Activated naive CD8-positive, alpha-beta T cell treated with anti-CD3 and anti-CD28 coated beads, Interleukin-2, amount 50 U/mL, for 16 hours (primary cell): Measurements from ENCODE around the gene CDC123.
"Not testable (repeated sequence)": the region's sequence is repeated elsewhere in the genome, so short reads cannot be mapped to it uniquely, and the experiment has no call there.

Source experiments
- DNase-seq: peaks from one replicate; pipeline ENCODE4 v3.0.0-alpha.2; 2020; ENCODE audit warnings: low read depth, low spot score

The CDC123 gene

DNA sequence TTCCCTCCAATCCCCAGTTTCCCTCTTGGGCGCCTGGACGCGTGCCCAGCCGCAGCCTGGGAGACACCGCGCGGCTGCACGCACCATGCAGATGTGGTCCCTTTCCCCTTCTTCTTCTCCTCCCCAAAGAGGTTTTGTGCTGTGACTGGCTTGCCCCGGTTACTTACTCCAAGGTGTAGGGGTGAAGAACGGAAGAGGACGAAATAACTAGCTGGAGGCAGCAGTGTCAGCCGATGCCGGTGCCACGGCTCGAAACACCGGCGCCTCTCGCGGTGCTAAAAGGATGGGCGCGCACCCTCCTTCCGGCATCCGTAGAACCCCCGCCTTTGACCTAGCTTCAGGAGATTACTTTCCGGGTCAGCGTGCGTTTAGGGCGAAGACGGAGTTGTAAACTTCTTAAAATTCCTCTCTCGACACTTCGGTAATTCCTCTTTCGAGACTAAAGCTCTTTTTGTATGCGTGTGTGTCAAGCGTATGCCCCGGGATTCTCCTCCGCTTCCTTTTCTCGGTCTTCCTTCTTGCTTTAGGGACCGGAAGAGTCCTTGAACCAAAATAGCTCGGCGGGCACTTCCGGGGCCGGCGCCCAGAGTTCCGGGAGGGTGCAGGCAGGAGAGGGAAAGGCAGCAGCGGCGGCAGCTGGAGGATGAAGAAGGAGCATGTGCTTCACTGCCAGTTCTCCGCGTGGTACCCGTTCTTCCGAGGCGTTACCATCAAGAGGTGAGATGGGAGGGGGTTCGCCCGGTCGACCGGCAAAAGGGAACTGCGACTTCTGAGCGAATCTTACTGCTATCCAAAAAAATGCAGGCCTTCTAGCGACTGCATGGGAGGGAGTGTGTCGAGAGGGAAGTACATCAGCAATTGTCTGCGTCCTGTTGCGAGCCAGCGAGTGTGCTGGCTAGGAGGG lies at the start of gene CDC123, which contains the start of gene NUDT5:
CDC123 (plus strand) TSS at position 586 of the 904 bp plus-strand sequence; CDS start at position 644, 58 bp downstream.
NUDT5 (minus strand) TSS at position 289 of the 904 bp plus-strand sequence. CDS start 9,600 bp downstream, outside the sequence.
- DNase-seq, result peak; percentile 59

- DNase-seq, result no peak
Measured at GRCh38 chr10:12150163-12150562, 45.8 kb upstream of the CDC123 start.

GRCh38 chr10:12154516-12154915 lies 41.5 kb upstream of the CDC123 start:
- no peak for DNase-seq

DNA sequence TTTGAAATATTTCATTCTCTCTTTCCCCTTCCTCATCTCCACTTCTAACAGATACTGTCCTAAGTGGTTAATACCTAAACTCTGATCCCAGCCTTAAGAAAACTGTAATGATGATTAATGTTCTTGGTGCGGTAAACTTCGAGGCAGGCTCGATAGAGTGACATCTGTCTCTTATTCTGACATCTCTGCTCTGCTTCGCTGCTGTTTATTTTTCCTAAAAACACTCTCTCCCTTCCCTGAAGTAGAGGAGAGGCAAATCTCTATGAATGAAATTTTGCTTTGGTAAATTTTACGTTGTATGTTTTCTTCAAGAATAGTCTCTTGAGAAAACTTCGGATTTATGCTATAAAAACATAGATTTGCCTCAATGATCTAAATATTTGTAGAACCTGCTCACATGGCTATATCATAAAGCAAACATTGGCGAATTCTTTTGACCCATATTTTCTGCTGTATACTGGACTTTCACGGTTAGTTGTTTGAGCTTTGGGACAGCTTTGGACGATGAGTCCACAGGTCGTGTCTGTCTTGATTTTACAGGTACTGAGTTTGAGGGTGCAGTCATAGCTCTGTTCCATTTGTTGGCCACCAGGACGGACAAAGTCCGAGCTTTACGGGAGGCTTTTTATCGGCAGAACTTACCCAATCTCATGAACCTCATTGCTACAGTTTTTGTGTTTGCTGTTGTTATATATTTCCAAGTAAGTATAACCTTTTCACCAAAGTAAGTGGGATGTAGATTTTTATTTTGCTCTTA lies 39.4 kb upstream of the CDC123 start:
- no peak for DNase-seq

- DNase-seq, result no peak
Measured at GRCh38 chr10:12158111-12158510, 37.9 kb upstream of the CDC123 start.

DNA sequence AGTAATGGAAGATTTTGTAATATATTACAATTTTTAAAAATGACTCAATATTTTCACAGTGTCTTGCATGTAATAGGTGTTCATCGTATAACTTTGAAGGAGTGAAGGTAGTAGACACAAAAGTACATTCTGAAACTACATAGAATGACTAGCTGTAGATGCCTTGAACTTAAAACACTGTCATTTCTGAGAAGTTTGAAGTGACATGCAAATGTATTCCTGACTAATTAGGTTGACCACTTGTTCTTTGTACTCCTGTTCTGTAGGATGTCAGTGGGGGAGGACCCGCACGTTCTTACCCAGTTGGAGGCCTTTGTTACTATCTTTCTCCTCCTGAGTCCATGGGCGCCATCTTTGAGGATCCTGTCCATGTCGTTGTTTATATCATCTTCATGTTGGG lies 35.3 kb upstream of the CDC123 start:
- DNase-seq, result no peak

DNA sequence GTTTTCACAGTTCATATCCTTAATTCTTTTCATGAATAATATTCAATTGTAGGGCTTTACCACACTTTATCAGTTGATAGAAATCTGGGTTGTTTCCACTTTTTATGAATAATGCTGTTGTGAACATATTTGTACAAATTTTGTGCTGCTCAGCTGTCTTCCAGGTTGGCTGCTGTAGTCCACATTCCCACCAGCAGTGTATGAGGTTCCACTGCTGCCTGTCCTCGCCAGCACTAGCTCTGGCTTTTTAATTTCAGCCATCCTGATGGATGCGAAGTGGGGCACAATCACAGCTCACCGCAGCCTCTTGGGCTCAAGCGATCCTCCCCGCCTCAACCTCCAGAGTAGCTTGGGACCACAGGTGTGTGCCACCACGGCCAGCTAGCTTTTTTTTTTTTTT lies 33.1 kb upstream of the CDC123 start:
- no peak for DNase-seq

DNA sequence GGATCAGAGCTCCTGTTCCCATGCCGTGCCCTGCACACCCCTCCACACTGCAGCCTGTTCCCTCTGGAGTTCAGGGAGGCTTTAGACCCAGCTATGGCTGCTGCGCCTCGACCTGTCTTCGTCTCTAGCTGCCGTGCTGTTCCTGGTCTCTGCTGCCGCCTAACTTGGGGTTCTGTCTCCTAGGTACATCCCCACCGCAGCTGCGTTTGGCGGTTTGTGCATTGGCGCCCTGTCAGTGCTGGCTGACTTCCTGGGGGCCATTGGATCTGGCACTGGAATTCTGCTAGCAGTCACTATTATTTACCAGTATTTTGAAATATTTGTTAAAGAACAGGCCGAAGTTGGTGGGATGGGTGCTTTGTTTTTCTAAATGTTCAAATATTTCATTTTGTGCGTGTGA lies 31.9 kb upstream of the CDC123 start:
- no peak for DNase-seq

DNA sequence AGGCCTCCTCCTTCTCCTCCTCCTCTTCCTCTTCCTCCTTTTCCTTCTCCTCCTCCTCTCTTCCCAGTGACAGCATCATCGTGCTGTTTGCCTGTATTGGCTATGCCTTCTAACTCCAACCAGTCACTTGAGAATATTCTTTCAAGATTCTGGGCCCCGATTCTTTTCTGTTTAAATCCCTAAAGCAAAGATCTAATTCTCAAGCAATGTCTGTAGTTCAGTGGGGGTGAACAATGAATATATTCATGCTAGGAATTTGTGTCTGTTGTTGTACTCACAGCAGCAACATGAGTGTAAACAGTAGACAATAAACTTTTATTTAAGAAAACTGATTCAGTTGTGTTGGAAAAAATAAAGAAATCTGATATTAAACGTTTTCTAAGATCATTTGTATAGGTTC lies 31.0 kb upstream of the CDC123 start:
- DNase-seq, result no peak

DNA sequence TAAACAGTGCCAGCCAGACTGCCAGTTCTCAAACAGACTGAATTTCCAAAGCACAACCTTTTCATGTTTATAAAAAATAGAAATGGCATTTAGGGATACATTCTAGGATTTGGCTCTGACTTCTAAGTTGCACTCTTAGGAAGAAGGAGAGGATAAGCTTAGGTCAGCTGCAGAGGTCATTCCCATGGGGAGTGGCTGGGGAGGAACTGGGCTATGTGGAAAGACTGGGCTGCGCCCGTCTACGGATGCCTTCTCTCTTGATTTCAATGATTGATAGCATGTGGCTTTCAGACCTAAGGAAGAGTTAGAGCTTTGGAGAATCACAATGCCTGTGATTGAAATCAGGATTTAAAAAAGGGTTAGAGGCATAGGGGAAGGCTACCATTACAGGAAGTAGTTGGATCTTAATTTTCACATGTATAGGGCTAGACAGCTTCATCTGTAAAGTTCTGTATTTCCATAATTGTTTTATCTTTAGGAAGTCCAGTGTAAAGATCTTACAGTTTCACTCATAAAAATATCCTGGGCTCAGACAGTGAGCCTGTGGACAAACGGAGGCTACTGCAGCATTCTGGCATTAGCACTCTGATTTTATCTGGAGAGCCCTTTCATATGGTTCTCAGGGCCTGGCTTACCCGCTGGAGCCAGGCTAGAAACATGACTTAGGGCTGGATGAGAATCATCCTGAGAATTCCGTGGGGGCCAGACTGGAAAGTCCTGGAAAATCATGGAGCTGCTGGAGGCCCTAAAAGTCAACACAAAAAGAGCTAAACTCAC lies 29.8 kb upstream of the CDC123 start:
- DNase-seq, result no peak

DNA sequence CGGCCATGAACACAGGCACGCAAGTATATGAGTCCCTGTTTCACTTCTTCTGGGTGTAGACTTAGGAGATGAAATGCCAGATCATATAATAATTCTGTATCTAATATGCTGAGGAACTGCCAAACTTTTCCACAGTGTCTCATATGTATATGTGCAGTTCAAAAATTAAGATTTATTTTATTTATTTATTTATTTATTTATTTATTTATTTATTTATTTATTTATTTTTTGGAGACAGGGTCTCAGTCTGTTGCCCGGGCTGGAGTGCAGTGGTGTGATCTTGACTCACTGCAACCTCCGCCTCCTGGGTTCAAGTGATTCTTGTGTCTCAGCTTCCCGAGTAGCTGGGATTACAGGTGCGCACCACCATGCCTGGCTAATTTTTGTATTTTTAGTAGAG lies 24.5 kb upstream of the CDC123 start:
- not testable (repeated sequence) for DNase-seq

DNA sequence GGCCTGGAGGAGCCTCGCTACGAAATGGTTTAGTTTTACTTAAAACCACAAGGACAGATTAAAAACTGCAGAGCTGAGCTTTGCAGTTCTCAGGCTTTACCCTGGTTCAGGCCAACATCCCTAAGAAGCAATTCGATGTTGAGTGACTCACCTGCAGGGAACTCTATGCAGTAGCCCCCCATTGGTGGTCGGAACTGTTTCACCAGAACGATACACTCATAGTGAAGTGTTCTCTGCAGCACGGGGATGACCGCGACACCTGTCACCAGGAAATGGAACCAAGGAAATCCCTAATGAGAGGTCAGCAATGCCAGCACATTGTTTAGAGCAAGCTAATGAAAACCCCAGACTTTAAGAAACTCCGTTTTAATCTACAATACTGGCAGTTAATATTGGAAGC lies 18.3 kb upstream of the CDC123 start:
- DNase-seq, result no peak

DNA sequence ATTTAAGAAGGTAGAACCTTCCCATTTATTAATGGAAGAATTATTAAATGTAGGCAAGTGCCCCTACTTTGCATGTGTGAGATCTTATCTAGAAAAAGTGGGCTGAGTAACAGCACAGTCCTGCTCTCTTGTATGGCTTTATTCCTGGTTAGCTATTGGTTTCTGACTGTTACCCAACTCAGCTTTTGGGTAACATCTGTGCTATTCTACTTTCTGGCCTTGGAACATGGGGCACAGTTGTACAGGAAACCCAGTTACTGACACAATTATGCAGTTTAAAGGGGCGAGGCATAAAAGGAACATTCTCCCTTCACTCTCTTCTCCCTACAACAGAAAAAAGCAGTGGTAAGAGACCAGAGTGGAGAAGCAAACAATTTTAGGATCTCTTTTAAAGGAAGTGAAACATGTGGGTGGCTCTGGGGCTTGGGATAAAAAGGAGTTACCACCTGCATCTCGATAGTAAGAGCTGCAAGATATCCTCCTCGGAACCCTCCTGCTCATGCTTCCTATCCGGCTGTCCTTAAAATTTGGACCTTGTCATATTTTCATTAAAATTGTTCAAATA lies 16.3 kb upstream of the CDC123 start:
- no peak for DNase-seq

- no peak for DNase-seq
Measured at GRCh38 chr10:12180221-12180974, 15.6 kb upstream of the CDC123 start.

- DNase-seq, result peak; percentile 34
Measured at GRCh38 chr10:12181065-12181775, 14.8 kb upstream of the CDC123 start.

DNA sequence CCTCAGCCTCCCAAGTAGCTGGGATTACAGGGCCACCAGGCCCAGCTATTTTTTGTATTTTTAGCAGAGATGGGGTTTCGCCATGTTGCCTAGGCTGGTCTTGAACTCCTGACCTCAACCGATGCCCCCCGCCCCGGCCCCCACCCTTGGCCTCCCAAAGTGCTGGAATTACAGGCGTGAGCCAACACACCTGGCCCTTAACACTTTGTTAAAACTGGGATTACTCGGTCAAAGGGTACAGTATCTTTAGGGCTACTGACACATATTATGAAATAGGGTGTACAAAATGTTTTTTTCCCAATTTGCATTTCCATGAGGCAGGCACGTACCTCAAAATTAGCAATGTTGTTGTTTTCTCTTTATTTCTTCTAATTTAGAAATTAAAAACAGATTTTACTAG lies 11.8 kb upstream of the CDC123 start:
- DNase-seq, result no peak

- DNase-seq, result no peak
Measured at GRCh38 chr10:12186323-12186722, 9.7 kb upstream of the CDC123 start.

DNA sequence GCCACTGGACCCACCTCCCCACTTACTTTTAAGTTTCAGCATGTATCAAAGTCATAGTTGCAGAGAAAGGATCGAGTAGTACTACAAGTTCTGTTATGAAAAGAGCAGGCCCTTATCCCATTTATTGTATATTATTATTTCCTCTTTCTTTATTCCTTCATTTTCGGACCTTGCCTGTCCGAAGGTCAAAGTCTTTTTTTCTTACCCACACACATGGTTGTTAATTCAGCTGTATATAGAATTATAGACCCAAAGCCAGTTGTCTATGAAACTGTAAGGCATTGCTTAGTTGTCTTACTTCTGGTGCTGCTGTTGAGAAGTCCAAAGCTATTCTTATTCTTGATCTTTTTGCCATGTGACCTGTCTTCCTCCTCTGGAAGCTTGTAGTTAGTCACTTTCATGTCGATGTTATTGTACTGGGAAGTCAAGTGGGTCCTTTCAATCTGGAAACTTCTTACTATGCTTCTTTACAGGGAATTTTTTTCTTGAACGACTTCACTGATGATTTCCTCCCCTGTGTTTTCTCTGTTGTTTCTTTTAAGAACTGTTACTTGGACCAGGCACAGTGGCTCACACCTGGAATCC lies 8.6 kb upstream of the CDC123 start:
- DNase-seq, result no peak

DNA sequence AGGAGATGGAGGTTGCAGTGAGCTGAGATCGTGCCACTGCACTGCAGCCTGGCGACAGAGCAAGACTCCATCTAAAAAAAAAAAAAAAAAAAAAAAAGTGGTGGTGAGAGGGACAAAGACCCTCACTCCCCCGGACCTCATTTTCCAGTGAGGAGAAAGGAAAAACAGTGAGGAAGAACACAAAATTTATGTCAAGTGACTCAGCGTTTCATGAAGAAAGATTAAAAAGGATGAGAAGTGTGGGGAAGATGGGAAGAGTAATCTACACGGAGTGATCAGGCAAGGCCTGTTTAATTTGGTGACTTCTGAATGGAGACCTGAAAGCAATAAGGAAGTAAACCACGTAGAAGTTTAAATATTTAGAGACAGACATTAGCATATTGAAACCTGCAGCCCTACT lies 7.3 kb upstream of the CDC123 start:
- no peak for DNase-seq

- no peak for DNase-seq
Measured at GRCh38 chr10:12189426-12189825, 6.6 kb upstream of the CDC123 start.
